B cell (primary cell): ENCODE results near the gene CKMT2. TPM values are rescaled to one million over a fixed set of nuclear protein-coding genes. Genes with fewer than 3 reads are reported as not detected.
"Not testable (repeated sequence)": the region's sequence is repeated elsewhere in the genome, so short reads cannot be mapped to it uniquely, and the experiment has no call there.

Experiments
- ATAC-seq: fragments of 200-7000 bp; cut with Tn5 transposase; one replicate; pipeline ENCODE4 v1.10.0; 2021; ENCODE audit warnings: low read depth, mild to moderate bottlenecking, moderate number of reproducible peaks, moderate library complexity
- CTCF ChIA-PET: fragments of 350-600 bp; sonication (Branson Sonifier 250); formaldehyde crosslinking; loops from one replicate; lab custom pipeline; 2021; ENCODE audit warnings: antibody characterized with exemption, inconsistent platforms; lab: Charles Lee
- POLR2A ChIA-PET: fragments of 350-600 bp; sonication (Branson Sonifier 250); formaldehyde crosslinking; loops from one replicate; lab custom pipeline; 2021; ENCODE audit warnings: antibody characterized with exemption; lab: Charles Lee
- DNase-seq: peaks from one replicate; pipeline ENCODE4 v3.0.0; 2013
- H2AFZ ChIP-seq: 2 replicates; pipeline ENCODE4 v1.6.1; 2012; ENCODE audit warnings: mild to moderate bottlenecking, low read depth, low read length; ENCODE audit not compliant: insufficient read depth, poor library complexity, severe bottlenecking
- H3K27ac ChIP-seq, 2 donors: 1 replicate in 1 of 2; 2 replicates in 1 of 2; pipeline ENCODE4 v1.5.1; 2012 to 2013; ENCODE audit warnings: low read length in 2 of 2, mild to moderate bottlenecking in 2 of 2, moderate library complexity in 1 of 2
- H3K27me3 ChIP-seq, 4 experiments: fragments of 200-600 bp in 1 of 4; sonication (generic) in 1 of 4; replicated peaks in 1 of 4; 1 replicate in 2 of 4; 2 replicates in 2 of 4; pipeline versions ENCODE4 v1.6.1 to v1.7.0; 2013 to 2016; ENCODE audit warnings: low read length in 3 of 4, mild to moderate bottlenecking in 2 of 4, mixed read lengths in 1 of 4, moderate library complexity in 1 of 4; ENCODE audit not compliant: insufficient read depth in 4 of 4, control insufficient read depth in 3 of 4; ENCODE audit errors: control extremely low read depth in 1 of 4
- H3K36me3 ChIP-seq, 2 experiments: replicated peaks in 1 of 2; 1 replicate in 1 of 2; 2 replicates in 1 of 2; pipeline versions ENCODE4 v1.6.1 to v1.7.1; 2013; ENCODE audit warnings: low read length in 1 of 2; ENCODE audit not compliant: insufficient read depth in 2 of 2, control insufficient read depth in 1 of 2; ENCODE audit errors: control extremely low read depth in 1 of 2, extremely low read depth in 1 of 2
- H3K4me1 ChIP-seq, 2 donors: fragments of 200-600 bp in 1 of 2; sonication (generic) in 1 of 2; 1 replicate in 1 of 2; 2 replicates in 1 of 2; pipeline versions ENCODE4 v1.5.1 to v1.6.1; 2013 to 2017; ENCODE audit warnings: low read length in 2 of 2; ENCODE audit not compliant: control insufficient read depth in 2 of 2, insufficient read depth in 2 of 2
- H3K4me2 ChIP-seq: replicated peaks from 2 replicates; pipeline ENCODE3; 2012; ENCODE audit warnings: mild to moderate bottlenecking, low read depth, low read length; ENCODE audit not compliant: poor library complexity, severe bottlenecking
- H3K4me3 ChIP-seq, 5 experiments: fragments of 200-600 bp in 1 of 5; sonication (generic) in 1 of 5; 1 replicate in 3 of 5; 2 replicates in 2 of 5; pipeline versions ENCODE4 v1.5.1 to v1.7.0; 2011 to 2016; ENCODE audit warnings: low read length in 4 of 5, mild to moderate bottlenecking in 4 of 5, low read depth in 2 of 5, control low read depth in 1 of 5, moderate library complexity in 1 of 5; ENCODE audit not compliant: insufficient read depth in 1 of 5; ENCODE audit errors: control extremely low read depth in 1 of 5, extremely low read depth in 1 of 5
- H3K79me2 ChIP-seq: fragments of 200-600 bp; sonication (generic); one replicate; pipeline ENCODE4 v1.6.0; 2016; ENCODE audit warnings: low read length; ENCODE audit not compliant: control insufficient read depth, insufficient read depth
- H3K9ac ChIP-seq: fragments of 200-600 bp; sonication (generic); 2 replicates; pipeline ENCODE4 v1.6.1; 2017; ENCODE audit warnings: mild to moderate bottlenecking, low read length, moderate library complexity
- H3K9me3 ChIP-seq, 3 donors: one replicate each; pipeline versions ENCODE4 v1.6.1 to v1.7.1; 2013; ENCODE audit warnings: low read length in 2 of 3; ENCODE audit not compliant: control insufficient read depth in 2 of 3, insufficient read depth in 1 of 3; ENCODE audit errors: control extremely low read depth in 1 of 3
- H4K20me1 ChIP-seq: 2 replicates; pipeline ENCODE4 v1.6.0; 2012; ENCODE audit warnings: mild to moderate bottlenecking, low read length; ENCODE audit not compliant: insufficient read depth, control insufficient read depth, poor library complexity, severe bottlenecking
- H3K27ac Mint-ChIP-seq: one replicate; pipeline ENCODE4 v1.8.0; 2021; ENCODE audit warnings: mixed read lengths
- H3K27me3 Mint-ChIP-seq: one replicate; pipeline ENCODE4 v1.8.0; 2021; ENCODE audit warnings: mixed read lengths
- H3K4me1 Mint-ChIP-seq: one replicate; pipeline ENCODE4 v1.8.0; 2021; ENCODE audit warnings: mixed read lengths
- H3K4me3 Mint-ChIP-seq: one replicate; pipeline ENCODE4 v1.8.0; 2021; ENCODE audit warnings: mixed read lengths
- H3K9me3 Mint-ChIP-seq: one replicate; pipeline ENCODE4 v1.8.0; 2022; ENCODE audit warnings: mixed read lengths; ENCODE audit not compliant: insufficient read depth
- CTCF ChIP-seq: fragments of 200-600 bp; IDR thresholded peaks from one replicate; pipeline ENCODE4 v1.8.0; 2022; ENCODE audit warnings: antibody characterized with exemption, mild to moderate bottlenecking
- EZH2 ChIP-seq: IDR thresholded peaks from 2 replicates; pipeline ENCODE4 v1.6.1; 2012; ENCODE audit warnings: borderline replicate concordance, low read depth, mild to moderate bottlenecking, moderate library complexity, low read length; ENCODE audit not compliant: insufficient read depth, poor library complexity, severe bottlenecking
- WGBS: methylation state at CpG from one replicate; pipeline ENCODE4 v1.1.5; 2013; ENCODE audit warnings: missing lambda C conversion rate; ENCODE audit not compliant: insufficient coverage; 5-methylcytosine and 5-hydroxymethylcytosine counted together
- intact Hi-C: fragments of 100-400 bp; cut with micrococcal nuclease; formaldehyde crosslinking; loops from one replicate; pipeline ENCODE4 v1.10.0; 2022
- polyA plus RNA-seq: library from polyadenylated mRNA; depleted of rRNA; stranded (reverse); fragments of >200 nt; gene quantifications from 2 replicates; pipeline ENCODE4 v1.2.3, GENCODE V29; 2012
- total RNA-seq, 2 donors: library from RNA; stranded (reverse); fragments of 120-200 nt in 1 of 2; gene quantifications; 1 replicate in 1 of 2; 2 replicates in 1 of 2; pipeline versions ENCODE4 v1.2.3 to v1.2.4, GENCODE V29; 2013 to 2022

Gene CKMT2
- total and polyA plus RNA-seq, 2 donors (not counting 1 experiment from before 2014, with no cell fraction given), result not detected

- H2AFZ ChIP-seq, result no peak overlapping the region
- no peaks in the 10 kb centered on the region for H3K79me2 ChIP-seq
- DNase-seq, result no peak
- ChIA-PET POLR2A (no interaction called here), CTCF (no interaction called here)
- H3K27ac Mint-ChIP-seq, result no peak overlapping the region
- peaks cover 0 to 2% of the 10 kb centered on the region in 2 experiments for H3K36me3 ChIP-seq
- H3K9me3 ChIP-seq, result peaks cover 0 to 4% (median 0%) of the 10 kb centered on the region in 3 donors
- no peak overlapping the region for H3K27ac ChIP-seq
- peaks cover 5% of the 10 kb centered on the region for H3K4me1 Mint-ChIP-seq
- H3K27me3 Mint-ChIP-seq, result no peaks in the 10 kb centered on the region
- no peak overlapping the region for H3K9ac ChIP-seq
- H3K4me3 ChIP-seq, result no peak overlapping the region
- peaks cover 3% of the 10 kb centered on the region for H3K9me3 Mint-ChIP-seq
- WGBS, result 98% methylated on average over 19 of the region's 21 CpGs
- ATAC-seq, result no peak
- no peak overlapping the region for H3K4me2 ChIP-seq
- no peaks in the 10 kb centered on the region for H4K20me1 ChIP-seq
- no peak overlapping the region for H3K4me3 Mint-ChIP-seq
- no peaks in the 10 kb centered on the region for H3K4me1 ChIP-seq
- intact Hi-C loops, result no loop called here
- no peak for TF ChIP-seq EZH2
- no peak for TF ChIP-seq CTCF
- H3K27me3 ChIP-seq, result no peaks in the 10 kb centered on the region
These were observed 21.9 kb downstream of the CKMT2 start for GRCh38 chr5:81254886-81255559.

- Histone ChIP-seq H3K4me3 (no peak overlapping the region), H3K36me3 (peaks cover 0 to 2% of the 10 kb centered on the region in 2 experiments), H3K27me3 (no peaks in the 10 kb centered on the region), H4K20me1 (no peaks in the 10 kb centered on the region), H3K27ac (no peak overlapping the region), H3K4me1 (no peaks in the 10 kb centered on the region), H3K79me2 (no peaks in the 10 kb centered on the region), H3K9me3 (no peaks in the 10 kb centered on the region), H3K9ac (no peak overlapping the region), H3K4me2 (no peak overlapping the region), H2AFZ (no peak overlapping the region)
- intact Hi-C loops, result no loop called here
- H3K9me3 Mint-ChIP-seq, result peaks cover 5% of the 10 kb centered on the region
- TF ChIP-seq EZH2, result no peak
- TF ChIP-seq CTCF, result no peak
- H3K27ac Mint-ChIP-seq, result no peak overlapping the region
- no peaks in the 10 kb centered on the region for H3K27me3 Mint-ChIP-seq
- no peak overlapping the region for H3K4me3 Mint-ChIP-seq
- WGBS, result 83% methylated on average over 1 of the region's 1 CpG
- peaks cover 5% of the 10 kb centered on the region for H3K4me1 Mint-ChIP-seq
- no peak for DNase-seq
- CTCF ChIA-PET, result no interaction called here
- POLR2A ChIA-PET, result no interaction called here
- no peak for ATAC-seq
These were observed 23.6 kb downstream of the CKMT2 start for GRCh38 chr5:81256766-81257165.

- H3K9me3 ChIP-seq, H3K36me3 ChIP-seq, intact Hi-C loops, H3K9ac ChIP-seq, H3K27ac ChIP-seq, H3K79me2 ChIP-seq, H3K27me3 ChIP-seq, H3K4me1 ChIP-seq, H2AFZ ChIP-seq, H3K4me2 ChIP-seq, DNase-seq, H3K4me3 ChIP-seq, ATAC-seq, H4K20me1 ChIP-seq, H3K27me3 Mint-ChIP-seq, H3K4me1 Mint-ChIP-seq, POLR2A ChIA-PET, CTCF ChIA-PET, H3K4me3 Mint-ChIP-seq, H3K9me3 Mint-ChIP-seq, H3K27ac Mint-ChIP-seq: not testable (repeated sequence)
- WGBS, result no CpG with 5 or more reads among the region's 1 CpG
These were observed 29.7 kb downstream of the CKMT2 start for GRCh38 chr5:81262796-81263195.
